WI38 (cell line): ENCODE data around the gene ALG14.

Source experiments
- H3K4me3 ChIP-seq: 2 replicates; pipeline ENCODE4 v1.5.1; 2011; ENCODE audit warnings: low read depth, mild to moderate bottlenecking, control low read depth, low read length
- CTCF ChIP-seq: IDR thresholded peaks from 2 replicates; pipeline ENCODE4 v1.5.1; 2012; ENCODE audit warnings: low read depth, mild to moderate bottlenecking, control low read depth, low read length

ALG14 gene

GRCh38 chr1:95006681-95007080 is 66.1 kb downstream of the ALG14 start:
- TF ChIP-seq CTCF: no peak

DNA sequence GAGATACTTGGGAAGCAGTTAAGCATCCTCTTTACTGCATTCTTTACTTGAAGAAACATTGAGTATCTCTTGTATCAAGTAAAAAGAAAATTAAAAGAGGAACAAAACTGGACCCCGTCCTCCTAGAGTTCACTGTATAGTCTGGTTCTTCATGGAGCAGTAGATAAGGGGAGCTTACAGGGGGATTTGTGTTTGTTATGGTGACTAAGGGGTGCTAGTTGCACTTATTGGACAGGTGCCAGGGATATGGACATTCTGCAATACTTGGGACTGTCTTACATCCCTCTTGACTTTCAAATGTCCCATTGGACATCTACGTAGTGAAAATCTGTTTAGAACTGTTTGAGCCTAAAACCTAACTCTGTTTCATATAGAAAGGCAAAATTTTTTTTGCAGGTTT is 67.2 kb downstream of the ALG14 start:
- no peak overlapping the region for H3K4me3 ChIP-seq
- no peak for TF ChIP-seq CTCF

More at GRCh38 chr1:95006681-95007080, 66.1 kb downstream of the ALG14 start:
- H3K4me3 ChIP-seq: no peak overlapping the region

- H3K4me3 ChIP-seq: no peak overlapping the region
- no peak for TF ChIP-seq CTCF
Observed at GRCh38 chr1:95004013-95004412, 68.7 kb downstream of the ALG14 start.

GRCh38 chr1:95003433-95003738 is 69.4 kb downstream of the ALG14 start:
- no peak for TF ChIP-seq CTCF
- no peak overlapping the region for H3K4me3 ChIP-seq

GRCh38 chr1:95002540-95003432 is 70.0 kb downstream of the ALG14 start:
- H3K4me3 ChIP-seq: no peak overlapping the region
- no peak for TF ChIP-seq CTCF

- no peak for TF ChIP-seq CTCF
- no peak overlapping the region for H3K4me3 ChIP-seq
Observed at GRCh38 chr1:95002164-95002539, 70.6 kb downstream of the ALG14 start.

GRCh38 chr1:94999456-95000131 is 73.2 kb downstream of the ALG14 start:
- H3K4me3 ChIP-seq: no peak overlapping the region
- TF ChIP-seq CTCF: no peak
